Measurements from ENCODE around the gene CIAO3. TPM values are rescaled to one million over a fixed set of nuclear protein-coding genes. Genes with fewer than 3 reads are reported as not detected.

CIAO3 gene
- polyA plus RNA-seq, 1 donor (not counting 4 experiments of a cell fraction or from before 2014, with no cell fraction given): 24.9 TPM

GRCh38 chr16:720447-720989 lies 20.3 kb downstream of the CIAO3 start:
- no peaks in the 10 kb centered on the region for H3K27me3 ChIP-seq (ENCODE audit: control insufficient read depth, extremely low read depth, insufficient read depth, low read length)
- H3K79me2 ChIP-seq (ENCODE audit: control insufficient read depth, insufficient read depth, low read length): peaks cover 8% of the 10 kb centered on the region
- H4K20me1 ChIP-seq (ENCODE audit: control insufficient read depth, extremely low read depth, insufficient read depth, low read length): peaks cover 7% of the 10 kb centered on the region
- H3K4me1 ChIP-seq (ENCODE audit: control insufficient read depth, extremely low read depth, insufficient read depth, low read length): peaks cover 19% of the 10 kb centered on the region
- no peaks in the 10 kb centered on the region for H3K9me3 ChIP-seq (ENCODE audit: control insufficient read depth, low read depth, low read length)
- peak overlapping the region; percentile 66 for H3K27ac ChIP-seq (ENCODE audit: control insufficient read depth, insufficient read depth, low read length)
- dilution Hi-C loops (cut with MboI; ENCODE audit: extremely low pct_ligation_motif_present, low sequenced_read_pairs): no loop called here
- FAIRE-seq: no peak
- H3K9me1 ChIP-seq (ENCODE audit: control insufficient read depth, extremely low read depth, insufficient read depth, low read length): peaks cover 2% of the 10 kb centered on the region
- no peak for DNase-seq (ENCODE audit: low read depth, low spot score)
- peak overlapping the region; percentile 40 for H2AFZ ChIP-seq (ENCODE audit: control insufficient read depth, low read length)
- H3K9ac ChIP-seq (ENCODE audit: control insufficient read depth, extremely low read depth, insufficient read depth, low read length): peak overlapping the region; percentile 79
- H3K36me3 ChIP-seq (ENCODE audit: control insufficient read depth in 2 of 2, extremely low read depth in 1 of 2, insufficient read depth in 2 of 2, low read length in 2 of 2): peaks cover 0 to 1% of the 10 kb centered on the region in 2 experiments
- no peak for TF ChIP-seq EZH2 (IDR thresholded peaks at IDR 0.05; ENCODE audit: low read length)
- TF ChIP-seq, protein P1, sequence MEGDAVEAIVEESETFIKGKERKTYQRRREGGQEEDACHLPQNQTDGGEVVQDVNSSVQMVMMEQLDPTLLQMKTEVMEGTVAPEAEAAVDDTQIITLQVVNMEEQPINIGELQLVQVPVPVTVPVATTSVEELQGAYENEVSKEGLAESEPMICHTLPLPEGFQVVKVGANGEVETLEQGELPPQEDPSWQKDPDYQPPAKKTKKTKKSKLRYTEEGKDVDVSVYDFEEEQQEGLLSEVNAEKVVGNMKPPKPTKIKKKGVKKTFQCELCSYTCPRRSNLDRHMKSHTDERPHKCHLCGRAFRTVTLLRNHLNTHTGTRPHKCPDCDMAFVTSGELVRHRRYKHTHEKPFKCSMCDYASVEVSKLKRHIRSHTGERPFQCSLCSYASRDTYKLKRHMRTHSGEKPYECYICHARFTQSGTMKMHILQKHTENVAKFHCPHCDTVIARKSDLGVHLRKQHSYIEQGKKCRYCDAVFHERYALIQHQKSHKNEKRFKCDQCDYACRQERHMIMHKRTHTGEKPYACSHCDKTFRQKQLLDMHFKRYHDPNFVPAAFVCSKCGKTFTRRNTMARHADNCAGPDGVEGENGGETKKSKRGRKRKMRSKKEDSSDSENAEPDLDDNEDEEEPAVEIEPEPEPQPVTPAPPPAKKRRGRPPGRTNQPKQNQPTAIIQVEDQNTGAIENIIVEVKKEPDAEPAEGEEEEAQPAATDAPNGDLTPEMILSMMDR (optimal IDR thresholded peaks at IDR 0.05 in 1 of 3, IDR thresholded peaks at IDR 0.05 in 1 of 3, conservative IDR thresholded peaks at IDR 0.05 in 1 of 3; ENCODE audit: extremely low read depth in 1 of 3, insufficient read depth in 2 of 3, low read length in 3 of 3): peak in 2 of 3 experiments; percentile 2 to 31
- H3K4me2 ChIP-seq (ENCODE audit: control insufficient read depth, extremely low read depth, insufficient read depth, low read depth, low read length): peak overlapping the region; percentile 76
- peak overlapping the region; percentile 60 to 83 (median 81) for H3K4me3 ChIP-seq (ENCODE audit: control insufficient read depth in 2 of 3, extremely low read depth in 1 of 3, insufficient read depth in 2 of 3, low read depth in 1 of 3, low read length in 3 of 3)

DNA sequence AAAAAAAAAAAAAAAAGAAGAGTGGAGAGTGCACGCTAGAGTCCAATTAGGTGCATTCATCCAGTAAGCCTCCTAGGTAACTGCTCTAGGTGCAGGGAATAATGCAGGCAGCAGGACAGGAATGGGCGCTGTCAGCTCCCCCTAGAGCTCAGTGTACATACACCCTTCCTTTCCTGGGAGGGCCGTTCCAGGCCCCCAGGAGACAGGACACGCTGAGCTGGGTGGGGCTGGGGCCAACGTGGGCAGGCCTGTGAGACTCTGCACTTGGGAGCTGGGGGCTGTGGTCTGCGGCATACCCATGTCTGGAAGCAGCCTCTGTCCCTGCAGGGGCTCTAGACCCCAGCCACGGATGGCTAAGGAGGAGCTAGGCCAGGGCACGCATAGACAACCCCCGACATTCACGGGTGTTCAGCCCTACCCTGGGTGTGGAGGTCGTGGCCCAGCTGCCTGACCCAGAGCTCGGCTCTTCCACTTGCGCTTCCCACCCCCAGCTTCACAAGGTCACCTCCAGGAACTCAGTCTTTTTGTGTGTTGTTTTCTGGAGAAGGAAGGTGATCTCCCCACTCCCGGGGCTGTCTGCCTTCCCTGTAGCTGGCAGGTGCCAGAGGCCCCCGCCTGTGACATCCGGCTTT lies 20.9 kb downstream of the CIAO3 start:
- TF ChIP-seq EZH2 (IDR thresholded peaks at IDR 0.05; ENCODE audit: low read length): no peak
- TF ChIP-seq, protein P1 (optimal IDR thresholded peaks at IDR 0.05 in 1 of 3, IDR thresholded peaks at IDR 0.05 in 1 of 3, conservative IDR thresholded peaks at IDR 0.05 in 1 of 3; ENCODE audit: extremely low read depth in 1 of 3, insufficient read depth in 2 of 3, low read length in 3 of 3): peak; percentile 49 to 65 (median 57)
- Histone ChIP-seq H3K27ac (ENCODE audit: control insufficient read depth, insufficient read depth, low read length) (peak overlapping the region; percentile 66), H4K20me1 (ENCODE audit: control insufficient read depth, extremely low read depth, insufficient read depth, low read length) (peaks cover 7% of the 10 kb centered on the region), H3K4me2 (ENCODE audit: control insufficient read depth, extremely low read depth, insufficient read depth, low read depth, low read length) (peak overlapping the region; percentile 76), H3K9me3 (ENCODE audit: control insufficient read depth, low read depth, low read length) (no peaks in the 10 kb centered on the region), H3K4me3 (ENCODE audit: control insufficient read depth in 2 of 3, extremely low read depth in 1 of 3, insufficient read depth in 2 of 3, low read depth in 1 of 3, low read length in 3 of 3) (peak overlapping the region; percentile 60 to 83 (median 81)), H3K79me2 (ENCODE audit: control insufficient read depth, insufficient read depth, low read length) (peaks cover 8% of the 10 kb centered on the region), H3K9me1 (ENCODE audit: control insufficient read depth, extremely low read depth, insufficient read depth, low read length) (peaks cover 2% of the 10 kb centered on the region), H3K4me1 (ENCODE audit: control insufficient read depth, extremely low read depth, insufficient read depth, low read length) (peaks cover 19% of the 10 kb centered on the region), H3K9ac (ENCODE audit: control insufficient read depth, extremely low read depth, insufficient read depth, low read length) (peak overlapping the region; percentile 79), H2AFZ (ENCODE audit: control insufficient read depth, low read length) (no peak overlapping the region), H3K36me3 (ENCODE audit: control insufficient read depth in 2 of 2, extremely low read depth in 1 of 2, insufficient read depth in 2 of 2, low read length in 2 of 2) (peaks cover 0 to 1% of the 10 kb centered on the region in 2 experiments), H3K27me3 (ENCODE audit: control insufficient read depth, extremely low read depth, insufficient read depth, low read length) (no peaks in the 10 kb centered on the region)
- FAIRE-seq (peak; percentile 26), DNase-seq (ENCODE audit: low read depth, low spot score) (no peak)
- dilution Hi-C loops (cut with MboI; ENCODE audit: extremely low pct_ligation_motif_present, low sequenced_read_pairs): no loop called here
